ENCODE measurements around the gene RFPL4A.
"Not testable (repeated sequence)": the region's sequence is repeated elsewhere in the genome, so short reads cannot be mapped to it uniquely, and the experiment has no call there.

RFPL4A gene

DNA sequence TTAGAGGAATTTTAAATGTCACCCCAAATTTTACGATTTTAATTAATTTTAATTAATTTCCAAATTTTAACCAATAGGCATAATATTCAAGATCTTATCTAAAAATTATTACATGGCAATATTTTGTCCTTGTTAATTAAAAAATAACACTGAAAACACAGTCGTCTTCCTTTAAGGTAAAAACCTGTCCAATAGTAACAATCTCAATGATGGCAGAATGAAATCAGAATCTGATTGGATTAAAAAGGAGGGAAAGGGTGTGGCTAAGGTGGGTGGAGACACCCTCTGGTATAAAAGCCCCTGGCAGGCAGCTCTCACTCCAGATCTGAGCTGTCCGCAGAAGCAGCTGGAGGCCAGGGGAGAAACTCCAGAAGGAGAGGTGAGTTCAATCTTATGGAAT, at the start of gene RFPL4A:
Gene RFPL4A, plus strand, starts transcription at position 301 of the 400 bp plus-strand sequence. CDS start 2,704 bp downstream, outside the sequence.
- DNase-seq (ENCODE audit: low read depth): not testable (repeated sequence)

GRCh38 chr19:55711719-55712118, 47.2 kb upstream of the RFPL4A start:
- no peak for DNase-seq (ENCODE audit: low read depth)

- no peak for DNase-seq (ENCODE audit: low read depth)
Measured at GRCh38 chr19:55712804-55713631, 45.9 kb upstream of the RFPL4A start.

DNA sequence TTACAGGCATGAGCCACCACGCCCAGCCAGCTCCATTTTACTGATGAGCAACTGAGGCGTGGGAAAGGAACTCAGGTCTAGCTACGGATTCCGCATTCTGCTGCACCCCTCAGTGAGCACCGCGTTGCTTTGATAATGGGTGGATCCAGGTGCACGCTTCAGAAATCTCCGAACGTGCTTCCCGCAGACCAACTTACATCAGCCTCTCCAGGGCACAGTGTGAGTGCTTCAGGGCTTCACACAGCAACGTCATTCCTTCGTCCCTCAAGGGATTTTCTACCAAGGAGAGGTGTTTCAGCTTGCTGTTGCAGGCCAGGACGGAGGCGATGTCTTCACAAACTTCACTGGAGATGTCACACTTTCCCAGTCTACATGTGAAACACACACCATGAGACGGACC, 42.4 kb upstream of the RFPL4A start:
- DNase-seq (ENCODE audit: low read depth): no peak

GRCh38 chr19:55717251-55717650, 41.6 kb upstream of the RFPL4A start:
- DNase-seq (ENCODE audit: low read depth): no peak

GRCh38 chr19:55717879-55718711, 40.8 kb upstream of the RFPL4A start:
- not testable (repeated sequence) for DNase-seq (ENCODE audit: low read depth)

DNA sequence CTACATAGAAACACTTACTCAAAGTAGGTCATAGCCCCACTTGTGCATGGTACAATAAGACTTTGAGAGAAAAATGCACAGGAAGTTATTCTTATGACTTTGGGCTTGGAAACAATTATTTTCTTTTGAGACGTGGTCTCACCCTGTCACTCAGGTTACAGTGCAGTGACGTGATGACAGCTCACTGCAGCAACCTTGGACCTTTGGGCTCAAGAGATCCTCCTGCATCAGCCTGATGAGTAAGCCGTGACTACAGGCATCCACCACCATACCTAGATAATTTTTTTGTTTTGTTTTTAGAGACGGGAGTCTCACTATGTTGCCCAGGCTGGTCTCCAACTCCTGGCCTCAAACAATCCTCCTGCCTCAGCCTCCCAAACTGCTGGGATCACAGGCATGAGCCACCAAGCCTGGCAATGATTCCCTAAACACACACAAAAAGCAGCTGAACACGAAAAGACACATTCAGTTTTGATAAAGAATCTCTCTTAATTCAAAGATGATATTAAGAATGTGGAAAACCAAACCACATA, 38.6 kb upstream of the RFPL4A start:
- no peak for DNase-seq (ENCODE audit: low read depth)

- DNase-seq (ENCODE audit: low read depth): no peak
Measured at GRCh38 chr19:55720801-55721200, 38.1 kb upstream of the RFPL4A start.

DNA sequence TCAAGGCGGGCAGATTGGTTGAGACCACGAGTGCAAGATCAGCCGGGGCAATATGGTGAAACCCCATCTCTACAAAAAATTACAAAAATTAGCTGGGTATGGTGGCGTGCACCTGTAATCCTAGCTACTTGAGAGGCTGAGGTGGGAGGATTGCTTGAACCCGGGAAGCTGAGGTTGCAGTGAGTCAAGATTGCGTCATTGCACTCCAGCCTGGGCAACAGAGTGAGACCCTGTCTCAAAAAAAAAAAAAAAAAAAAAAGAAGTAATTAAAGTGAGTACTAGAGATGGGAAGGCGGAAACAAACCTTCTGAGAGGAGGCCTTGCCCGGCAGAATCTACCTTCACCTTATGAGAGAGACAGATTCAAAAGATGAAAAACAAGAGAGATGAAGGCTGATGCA, 35.4 kb upstream of the RFPL4A start:
- DNase-seq (ENCODE audit: low read depth): no peak

- DNase-seq (ENCODE audit: low read depth): not testable (repeated sequence)
Measured at GRCh38 chr19:55730378-55730777, 28.5 kb upstream of the RFPL4A start.

GRCh38 chr19:55738302-55738701, 20.6 kb upstream of the RFPL4A start, which contains the start of gene NLRP9:
NLRP9 (minus strand) TSS chr19:55738402; CDS start chr19:55738374, 28 bp downstream.
- DNase-seq (ENCODE audit: low read depth): no peak

DNA sequence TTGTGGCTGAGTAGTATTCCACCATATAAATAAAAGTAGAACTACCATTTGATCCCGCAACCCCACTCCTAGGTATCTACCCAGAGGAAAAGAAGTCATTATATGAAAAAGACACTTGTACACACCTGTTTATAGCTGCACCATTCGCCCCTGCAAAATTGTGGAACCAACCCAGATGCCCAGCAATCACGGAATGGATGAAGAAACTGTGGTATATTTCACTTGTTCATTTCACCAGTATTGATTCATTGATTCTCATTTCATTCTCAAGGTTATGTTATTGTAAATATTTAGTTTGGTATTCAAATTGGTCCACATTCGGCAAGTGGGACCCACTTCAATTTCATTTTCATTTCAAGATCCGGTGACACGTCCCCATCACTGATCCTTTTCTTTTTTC, 8.2 kb upstream of the RFPL4A start:
- DNase-seq (ENCODE audit: low read depth): no peak

GRCh38 chr19:55753401-55753800, 5.5 kb upstream of the RFPL4A start:
- no peak for DNase-seq (ENCODE audit: low read depth)

- DNase-seq (ENCODE audit: low read depth): not testable (repeated sequence)
Measured at GRCh38 chr19:55756808-55757207, 2.1 kb upstream of the RFPL4A start.

DNA sequence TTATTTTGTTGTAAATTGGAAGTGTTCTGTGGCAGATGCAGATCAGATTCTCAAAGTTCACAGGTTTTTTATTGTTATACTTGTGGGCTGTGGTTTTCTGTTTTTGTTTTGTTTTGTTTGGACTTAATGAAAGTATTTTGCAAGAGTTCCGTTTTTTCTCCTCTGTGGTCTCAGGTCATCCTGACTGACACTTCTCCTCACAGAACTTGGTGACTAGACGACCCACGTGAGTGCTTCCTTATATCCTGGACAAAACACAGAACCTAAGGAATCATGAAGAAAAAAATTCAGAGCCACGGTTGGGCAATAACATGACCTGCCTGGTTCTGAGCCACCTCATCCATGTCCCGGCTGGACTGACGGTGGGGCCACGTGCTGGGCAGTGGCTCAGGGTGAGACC, 7.6 kb downstream of the RFPL4A start:
- DNase-seq (ENCODE audit: low read depth): no peak

DNA sequence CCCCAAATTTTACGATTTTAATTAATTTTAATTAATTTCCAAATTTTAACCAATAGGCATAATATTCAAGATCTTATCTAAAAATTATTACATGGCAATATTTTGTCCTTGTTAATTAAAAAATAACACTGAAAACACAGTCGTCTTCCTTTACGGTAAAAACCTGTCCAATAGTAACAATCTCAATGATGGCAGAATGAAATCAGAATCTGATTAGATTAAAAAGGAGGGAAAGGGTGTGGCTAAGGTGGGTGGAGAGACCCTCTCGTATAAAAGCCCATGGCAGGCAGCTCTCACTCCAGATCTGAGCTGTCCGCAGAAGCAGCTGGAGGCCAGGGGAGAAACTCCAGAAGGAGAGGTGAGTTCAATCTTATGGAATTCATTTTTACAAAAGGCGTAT, 9.9 kb downstream of the RFPL4A start, which contains the start of gene RFPL4AL1:
Gene RFPL4AL1, plus strand, starts transcription at position 301 of the 400 bp plus-strand sequence. CDS start 2,687 bp downstream, outside the sequence.
- DNase-seq (ENCODE audit: low read depth): not testable (repeated sequence)

DNA sequence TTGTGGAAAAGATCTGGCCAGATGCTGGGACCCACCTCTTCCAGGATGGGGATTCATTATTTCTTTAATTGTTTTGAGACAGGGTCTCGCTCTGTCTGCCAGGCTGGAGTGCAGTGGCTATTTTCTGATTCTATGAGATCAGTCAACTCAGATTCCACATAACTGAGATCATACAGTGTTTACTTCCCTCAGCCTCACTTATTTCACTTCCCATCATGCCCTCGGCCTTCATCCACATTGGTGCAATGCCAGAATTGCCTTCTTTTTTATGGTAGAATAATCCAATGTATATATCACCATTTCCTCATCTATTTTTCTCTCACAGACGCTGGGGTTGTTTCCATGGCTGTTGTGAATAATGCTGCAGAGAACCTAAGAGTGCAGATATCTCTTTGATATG, 10.7 kb downstream of the RFPL4A start:
- DNase-seq (ENCODE audit: low read depth): not testable (repeated sequence)

- DNase-seq (ENCODE audit: low read depth): no peak
Measured at GRCh38 chr19:55777528-55777927, 18.6 kb downstream of the RFPL4A start.

DNA sequence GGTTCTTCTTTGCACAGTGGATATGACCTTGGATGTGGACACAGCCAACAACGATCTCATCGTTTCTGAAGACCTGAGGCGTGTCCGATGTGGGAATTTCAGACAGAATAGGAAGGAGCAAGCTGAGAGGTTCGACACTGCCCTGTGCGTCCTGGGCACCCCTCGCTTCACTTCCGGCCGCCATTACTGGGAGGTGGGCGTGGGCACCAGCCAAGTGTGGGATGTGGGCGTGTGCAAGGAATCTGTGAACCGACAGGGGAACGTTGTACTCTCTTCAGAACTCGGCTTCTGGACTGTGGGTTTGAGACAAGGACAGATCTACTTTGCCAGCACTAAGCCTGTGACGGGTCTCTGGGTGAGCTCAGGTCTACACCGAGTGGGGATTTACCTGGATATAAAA, 19.4 kb downstream of the RFPL4A start:
- no peak for DNase-seq (ENCODE audit: low read depth)

DNA sequence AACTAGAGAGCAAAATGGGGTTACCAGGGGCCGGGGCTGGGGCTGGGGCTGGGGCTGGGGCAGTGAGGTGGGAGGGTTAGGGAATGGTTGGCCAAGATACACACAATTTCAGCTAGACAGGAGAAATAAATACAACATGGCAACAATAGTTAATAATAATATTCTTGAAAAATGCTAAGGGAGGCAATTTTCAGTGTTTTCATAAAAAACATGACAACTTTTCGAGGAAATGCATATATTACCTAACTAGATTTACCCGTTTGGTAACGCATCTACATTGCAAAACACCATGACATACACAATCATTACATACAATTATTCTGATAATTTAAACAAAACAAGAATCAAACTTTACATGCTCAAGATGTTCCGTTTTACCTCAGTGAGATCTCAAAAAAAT, 22.2 kb downstream of the RFPL4A start:
- no peak for DNase-seq (ENCODE audit: low read depth)

GRCh38 chr19:55795021-55795420, 36.1 kb downstream of the RFPL4A start:
- no peak for DNase-seq (ENCODE audit: low read depth)

DNA sequence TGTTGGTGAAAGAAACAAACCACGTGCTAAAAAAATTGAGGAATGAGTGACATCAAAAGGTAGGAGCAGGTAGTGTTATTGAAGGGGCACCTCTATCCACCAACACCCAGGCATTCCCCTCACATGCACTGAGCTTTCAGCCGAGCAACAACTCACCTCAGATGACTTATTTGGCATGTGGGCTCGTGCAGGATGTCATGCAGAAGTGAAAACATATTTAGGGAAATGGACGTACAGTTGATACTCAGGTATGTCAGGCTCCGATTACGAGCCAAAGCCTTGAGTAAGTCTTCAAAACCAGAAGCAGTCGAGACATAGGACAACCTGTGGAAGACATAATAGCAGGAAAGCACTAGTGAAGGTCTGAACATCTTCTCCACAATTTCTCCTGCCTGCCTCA, 42.5 kb downstream of the RFPL4A start:
- DNase-seq (ENCODE audit: low read depth): no peak

GRCh38 chr19:55802281-55802680, 43.4 kb downstream of the RFPL4A start:
- DNase-seq (ENCODE audit: low read depth): no peak
